ENCODE results near the gene ZNF154.

DNA sequence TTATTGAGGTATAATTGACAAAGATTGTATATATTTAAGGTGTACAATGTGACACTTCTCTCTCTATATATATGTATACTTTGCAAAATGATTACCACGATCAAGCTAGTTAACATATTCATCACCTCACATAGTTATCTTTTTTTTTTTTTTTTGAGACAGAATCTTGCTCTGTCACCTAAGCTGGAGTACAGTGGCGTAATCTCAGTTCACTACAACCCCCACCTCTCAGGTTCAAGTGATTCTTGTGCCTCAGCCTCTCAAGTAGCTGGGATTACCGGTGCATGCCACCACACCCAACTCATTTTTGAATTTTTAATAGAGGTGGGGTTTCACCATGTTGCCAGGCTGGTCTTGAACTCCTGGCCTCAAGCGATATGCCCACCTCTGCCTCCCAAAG is 36.5 kb downstream of the ZNF154 start:
- TF ChIP-seq SP1 (IDR thresholded peaks at IDR 0.05) (no peak), ARNT (IDR thresholded peaks at IDR 0.05) (no peak), LEF1 (IDR thresholded peaks at IDR 0.05; ENCODE audit: borderline replicate concordance) (no peak), SUZ12 (IDR thresholded peaks at IDR 0.05) (no peak), BHLHE40 (IDR thresholded peaks at IDR 0.05; ENCODE audit: borderline replicate concordance) (no peak), TARDBP (IDR thresholded peaks at IDR 0.05) (no peak), FOXK2 (IDR thresholded peaks at IDR 0.05) (no peak), HDGF (IDR thresholded peaks at IDR 0.05; ENCODE audit: borderline replicate concordance) (no peak), ELF4 (IDR thresholded peaks at IDR 0.05) (no peak), FOXM1 (IDR thresholded peaks at IDR 0.05; ENCODE audit: borderline replicate concordance) (no peak), L3MBTL2 (conservative IDR thresholded peaks at IDR 0.05) (no peak)
- TF ChIP-seq, protein P1, sequence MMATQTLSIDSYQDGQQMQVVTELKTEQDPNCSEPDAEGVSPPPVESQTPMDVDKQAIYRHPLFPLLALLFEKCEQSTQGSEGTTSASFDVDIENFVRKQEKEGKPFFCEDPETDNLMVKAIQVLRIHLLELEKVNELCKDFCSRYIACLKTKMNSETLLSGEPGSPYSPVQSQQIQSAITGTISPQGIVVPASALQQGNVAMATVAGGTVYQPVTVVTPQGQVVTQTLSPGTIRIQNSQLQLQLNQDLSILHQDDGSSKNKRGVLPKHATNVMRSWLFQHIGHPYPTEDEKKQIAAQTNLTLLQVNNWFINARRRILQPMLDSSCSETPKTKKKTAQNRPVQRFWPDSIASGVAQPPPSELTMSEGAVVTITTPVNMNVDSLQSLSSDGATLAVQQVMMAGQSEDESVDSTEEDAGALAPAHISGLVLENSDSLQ (IDR thresholded peaks at IDR 0.05) = no peak
